NCI-H748 (cell line): Measurements from ENCODE around the gene POU5F1.
A peak's percentile ranks its signal among the peaks of the same experiment; 100 is the strongest.
"Not testable (repeated sequence)": the region's sequence is repeated elsewhere in the genome, so short reads cannot be mapped to it uniquely, and the experiment has no call there.

Experiments
- DNase-seq: peaks from one replicate; lab custom pipeline; 2025; ENCODE audit not compliant: unreplicated experiment; lab: John Stamatoyannopoulos, UW

POU5F1 gene

DNA sequence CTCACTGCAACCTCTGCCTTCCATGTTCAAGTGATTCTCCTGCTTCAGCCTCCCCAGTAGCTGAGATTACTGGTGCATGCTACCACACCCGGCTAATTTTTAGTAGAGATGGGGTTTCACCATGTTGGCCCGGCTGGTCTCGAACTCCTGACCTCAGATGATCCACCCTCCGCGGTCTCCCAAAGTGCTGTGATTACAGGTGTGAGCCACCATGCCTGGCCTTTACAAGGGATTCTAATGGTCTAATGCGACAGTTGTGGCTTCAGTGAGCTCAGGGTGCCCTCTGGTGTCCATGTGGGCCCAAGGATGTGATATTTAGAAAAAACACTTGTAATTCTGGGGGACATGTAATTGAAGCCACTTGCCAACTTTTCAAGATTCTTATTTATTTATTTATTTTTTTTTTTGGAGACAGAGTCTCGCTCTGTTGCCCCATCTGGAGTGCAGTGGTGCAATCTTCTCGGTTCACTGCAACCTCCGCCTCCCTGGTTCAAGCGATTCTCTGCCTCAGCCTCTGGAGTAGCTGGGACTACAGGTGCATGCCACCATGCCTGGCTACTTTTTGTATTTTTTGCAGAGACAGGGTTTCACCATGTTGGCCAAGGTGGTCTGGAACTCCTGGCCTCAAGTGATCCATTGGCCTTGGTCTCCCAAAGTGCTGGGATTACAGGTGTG, 22.1 kb upstream of the POU5F1 start:
- DNase-seq: peak; percentile 75

DNA sequence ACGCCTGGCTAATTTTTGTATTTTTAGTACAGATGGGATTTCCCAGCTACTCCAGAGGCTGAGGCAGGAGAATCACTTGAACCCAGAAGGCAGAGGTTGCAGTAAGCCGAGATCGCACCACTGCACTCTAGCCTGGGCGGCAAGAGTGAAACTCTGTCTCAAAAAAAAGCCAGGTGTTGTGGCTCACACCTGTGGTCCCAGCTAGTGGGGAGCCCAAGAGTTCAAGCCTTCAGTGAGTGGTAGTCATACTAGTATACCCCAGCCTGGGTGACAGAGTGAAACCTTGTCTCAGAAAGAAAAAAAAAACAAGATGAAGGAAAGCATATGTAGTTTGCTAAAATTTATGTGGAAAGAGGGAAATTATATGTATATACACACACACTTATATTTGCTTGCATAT, 20.0 kb upstream of the POU5F1 start:
- DNase-seq: no peak

DNA sequence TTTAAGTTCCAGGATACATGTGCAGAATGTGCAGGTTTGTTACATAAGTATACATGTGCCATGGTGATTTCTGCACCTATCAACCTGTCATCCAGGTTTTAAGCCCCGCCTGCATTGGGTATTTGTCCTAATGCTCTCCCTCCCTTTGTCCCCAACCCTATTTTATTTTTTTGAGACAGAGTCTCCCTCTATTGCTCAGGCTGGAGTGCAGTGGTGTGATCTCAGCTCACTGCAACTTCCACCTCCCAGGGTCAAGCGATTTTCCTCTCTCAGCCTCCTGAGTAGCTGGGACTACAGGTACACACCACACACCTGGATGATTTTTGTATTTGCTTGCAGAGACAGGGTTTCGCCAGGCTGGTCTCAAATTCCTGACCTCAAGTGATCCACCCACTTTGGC, 18.7 kb upstream of the POU5F1 start:
- not testable (repeated sequence) for DNase-seq

DNA sequence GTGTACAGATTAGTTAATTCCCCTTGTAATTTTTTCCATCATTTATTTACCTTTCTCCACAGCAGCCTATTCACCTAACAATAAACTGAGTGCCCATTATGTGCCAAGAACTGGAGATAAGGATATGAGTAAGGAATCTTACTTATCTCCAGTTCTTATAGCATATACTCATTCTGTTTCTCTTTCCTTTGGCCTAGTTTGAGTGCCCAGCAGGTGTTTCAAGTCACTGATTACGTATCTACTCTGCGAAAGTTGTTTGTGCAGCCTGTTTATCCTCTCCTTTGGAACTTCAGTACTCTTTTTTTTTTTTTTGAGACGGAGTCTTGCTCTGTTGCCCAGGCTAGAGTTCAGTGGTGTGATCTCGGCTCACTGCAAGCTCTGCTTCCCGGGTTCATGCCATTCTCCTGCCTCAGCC, 17.3 kb upstream of the POU5F1 start:
- no peak for DNase-seq

DNA sequence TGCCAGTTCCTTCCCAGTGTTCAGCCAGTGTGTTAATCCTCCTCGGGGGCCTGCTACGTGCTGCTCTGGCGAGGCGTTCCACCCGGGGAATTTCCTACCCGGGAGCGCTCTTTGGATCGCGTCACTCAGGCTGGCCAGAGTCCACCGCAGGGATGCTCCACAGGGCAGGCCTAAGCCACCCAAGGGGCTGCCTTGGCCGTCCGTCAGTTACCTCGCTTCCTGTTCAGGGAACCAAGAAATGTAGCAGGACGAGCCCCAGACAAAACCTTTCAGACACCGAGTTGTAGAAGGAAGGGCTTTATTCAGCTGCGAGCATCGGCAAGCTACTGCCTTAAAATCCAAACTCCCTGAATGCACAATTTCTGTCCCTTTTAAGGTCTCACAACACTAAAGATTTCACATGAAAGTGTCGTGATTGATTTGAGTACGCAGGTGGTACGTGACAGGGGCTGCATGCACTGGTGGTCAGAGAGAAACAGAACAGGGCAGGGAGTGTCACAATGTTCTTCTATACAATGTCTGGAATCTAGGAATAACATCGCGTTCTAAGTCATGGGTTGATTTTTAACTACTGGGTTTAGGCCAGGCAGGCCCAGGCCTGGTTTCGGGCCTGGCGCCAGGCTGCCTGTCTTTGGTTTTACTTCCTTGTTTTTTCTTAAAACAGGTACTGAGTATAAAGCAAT, 15.7 kb upstream of the POU5F1 start:
- no peak for DNase-seq

DNA sequence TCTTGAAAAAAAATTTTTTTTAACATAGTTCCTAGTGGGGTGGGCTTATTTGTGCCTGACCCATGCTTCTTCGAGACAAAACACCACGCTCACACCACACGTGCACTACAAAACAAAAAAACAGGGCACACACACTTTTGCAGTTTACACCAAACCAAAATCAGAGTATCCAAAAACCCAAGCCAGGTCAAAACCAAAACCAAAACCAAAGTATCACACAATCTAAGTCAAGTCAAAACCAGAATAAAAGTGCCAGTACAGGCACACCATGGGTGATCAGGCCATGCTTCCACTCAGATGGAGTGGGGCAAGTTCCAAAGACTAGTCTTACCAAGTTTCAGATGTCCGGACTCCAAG, 15.2 kb upstream of the POU5F1 start:
- DNase-seq: not testable (repeated sequence)

DNA sequence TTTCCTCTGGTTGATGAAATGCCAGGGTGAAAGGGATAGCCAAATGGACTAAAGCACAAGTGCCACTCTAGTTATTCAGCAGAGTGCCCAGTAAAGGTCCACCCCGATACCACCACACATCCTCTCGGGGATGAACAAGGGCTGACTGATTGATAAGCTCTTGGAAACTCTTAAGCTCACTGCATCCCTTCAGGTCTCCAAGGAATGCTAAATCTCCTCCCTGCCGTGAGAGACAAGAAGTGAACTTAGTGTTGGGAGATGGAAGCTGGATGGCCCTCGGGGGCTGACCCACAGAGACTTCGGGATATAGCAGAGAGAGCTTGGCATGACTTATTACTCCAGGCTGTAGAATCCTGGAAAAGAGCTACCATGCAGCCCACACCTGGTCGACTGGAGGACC, 13.4 kb upstream of the POU5F1 start:
- DNase-seq: not testable (repeated sequence)

DNA sequence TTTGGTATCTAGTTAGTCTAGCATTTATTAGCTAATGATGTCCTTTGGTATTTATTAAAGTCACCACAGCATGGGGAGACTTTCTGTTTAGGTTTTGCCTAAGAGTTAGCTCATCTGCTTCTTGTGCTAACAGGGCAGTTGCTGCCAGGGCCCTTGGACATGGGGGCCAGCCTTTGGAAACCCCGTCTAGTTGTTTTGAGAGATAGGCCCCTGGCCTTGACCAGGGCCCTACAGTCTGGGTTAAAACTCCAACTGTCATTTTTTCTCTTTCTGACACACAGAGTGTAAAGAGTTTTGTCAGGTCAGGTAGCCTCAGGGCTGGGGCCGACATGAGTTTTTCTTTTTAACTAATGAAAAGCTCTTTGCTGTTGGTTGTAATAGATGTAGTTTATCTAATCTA, 12.8 kb upstream of the POU5F1 start:
- not testable (repeated sequence) for DNase-seq

DNA sequence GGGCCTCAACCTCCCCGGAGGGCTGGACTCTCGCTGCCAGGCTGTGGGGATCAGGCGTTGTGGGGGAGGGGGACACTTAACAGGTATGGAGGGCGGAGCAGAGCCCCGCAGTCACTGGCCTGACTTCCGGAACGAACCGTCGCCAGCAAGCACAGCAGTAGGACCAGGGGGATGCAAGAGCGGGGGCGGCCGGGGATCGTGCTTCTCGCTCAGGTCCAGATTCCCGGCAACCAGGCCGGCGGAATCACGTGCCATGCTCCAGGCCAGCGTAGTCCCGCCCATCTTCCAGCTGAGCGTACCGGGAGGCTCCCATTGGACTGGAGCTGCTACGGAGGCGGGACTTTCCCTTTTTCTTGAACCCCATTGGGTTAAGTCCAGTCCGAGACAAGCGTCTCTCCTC, 10.0 kb upstream of the POU5F1 start:
- no peak for DNase-seq

DNA sequence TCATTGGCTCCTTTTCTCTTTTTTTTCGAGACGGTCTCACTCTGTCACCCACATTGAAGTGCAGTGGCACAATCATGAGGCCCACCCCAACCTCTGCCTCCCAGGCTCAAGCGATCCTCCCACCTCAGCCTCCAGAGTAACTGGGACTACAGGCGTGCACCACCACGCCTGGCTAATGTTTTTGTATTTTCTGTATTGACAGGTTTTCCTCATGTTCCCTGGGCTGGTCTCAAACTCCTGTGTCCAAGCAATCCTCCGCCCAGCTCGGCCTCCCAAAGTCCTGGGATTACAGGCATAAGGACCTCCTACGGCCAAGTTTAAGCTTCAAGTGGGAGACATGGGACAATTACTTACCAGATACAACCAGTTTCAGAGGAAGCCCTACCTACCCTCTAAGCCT, 9.4 kb upstream of the POU5F1 start:
- no peak for DNase-seq

DNA sequence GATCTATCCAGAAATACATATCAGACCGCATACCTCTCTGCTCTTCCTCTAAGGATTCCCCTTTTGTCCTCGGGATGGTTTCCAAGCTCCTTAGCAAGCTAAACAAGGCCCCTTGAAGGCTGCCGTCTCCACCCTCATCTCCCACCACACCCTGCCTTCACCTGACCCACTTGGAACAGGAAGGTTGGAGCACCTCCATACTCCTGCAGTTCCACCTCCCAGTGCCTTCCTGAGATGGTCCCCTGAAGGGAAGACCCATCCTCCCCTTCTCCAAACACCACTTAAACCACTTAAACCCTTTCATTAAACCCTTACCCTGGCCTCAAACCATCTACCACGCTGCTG, 8.5 kb upstream of the POU5F1 start:
- no peak for DNase-seq

DNA sequence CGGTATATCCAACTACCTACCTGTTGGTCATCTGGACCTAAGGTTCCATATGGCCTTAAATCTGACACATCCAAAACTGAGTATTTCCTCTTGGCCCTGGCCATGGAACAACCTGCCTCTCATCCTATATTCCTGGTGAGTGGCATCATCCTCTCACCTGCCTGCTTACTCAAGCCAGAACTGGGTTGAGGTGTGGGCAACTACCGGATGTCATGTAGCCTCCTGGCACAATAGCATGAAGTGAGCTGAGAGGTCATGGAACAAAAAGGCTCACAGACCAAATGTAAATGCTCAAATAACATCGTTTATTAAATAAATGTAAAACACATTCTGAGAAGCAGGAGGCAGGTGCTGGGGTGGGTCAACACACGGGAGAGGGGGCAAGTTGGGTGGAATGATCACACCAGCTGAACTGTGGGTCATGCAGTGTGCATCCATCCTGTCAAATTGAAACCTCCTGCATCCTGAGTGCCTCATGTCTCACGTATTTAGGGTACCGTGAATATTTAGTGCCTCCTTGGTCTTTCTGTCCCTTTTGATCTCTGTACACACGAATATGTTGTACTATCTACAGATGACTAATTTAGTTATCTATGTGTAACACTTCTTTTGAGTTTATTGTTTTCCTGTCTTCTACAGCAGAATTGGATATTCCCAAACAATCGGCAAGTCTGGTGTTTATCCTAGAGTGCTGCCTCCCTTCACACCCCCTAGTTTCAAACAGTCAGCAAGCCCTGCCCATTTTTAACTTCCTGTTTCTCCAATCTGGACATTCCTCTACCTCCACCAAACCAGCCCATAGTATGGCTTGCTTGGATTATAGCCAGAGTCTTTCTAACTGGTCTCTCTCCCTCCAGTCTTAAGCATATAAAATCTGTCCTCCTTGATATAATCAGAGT, 7.9 kb upstream of the POU5F1 start:
- DNase-seq: no peak

DNA sequence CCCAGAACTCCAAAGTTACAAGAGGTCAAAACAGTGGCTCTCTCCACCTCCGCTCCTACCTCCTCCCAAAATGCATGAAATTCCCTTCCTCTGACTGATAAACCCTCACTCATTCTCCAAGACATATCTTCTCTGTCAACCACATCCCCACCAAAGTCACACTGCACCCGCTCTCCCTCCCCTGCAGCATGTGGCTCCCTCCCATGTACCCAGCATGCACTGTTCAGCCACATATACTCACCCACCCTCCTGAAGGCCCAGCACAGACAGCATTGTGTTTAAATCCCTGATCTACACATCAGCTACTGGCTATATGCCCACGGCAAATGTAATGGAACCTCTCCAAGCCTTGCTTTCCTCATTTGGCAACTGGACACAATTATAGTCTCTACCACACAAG, 5.5 kb upstream of the POU5F1 start:
- DNase-seq: no peak

DNA sequence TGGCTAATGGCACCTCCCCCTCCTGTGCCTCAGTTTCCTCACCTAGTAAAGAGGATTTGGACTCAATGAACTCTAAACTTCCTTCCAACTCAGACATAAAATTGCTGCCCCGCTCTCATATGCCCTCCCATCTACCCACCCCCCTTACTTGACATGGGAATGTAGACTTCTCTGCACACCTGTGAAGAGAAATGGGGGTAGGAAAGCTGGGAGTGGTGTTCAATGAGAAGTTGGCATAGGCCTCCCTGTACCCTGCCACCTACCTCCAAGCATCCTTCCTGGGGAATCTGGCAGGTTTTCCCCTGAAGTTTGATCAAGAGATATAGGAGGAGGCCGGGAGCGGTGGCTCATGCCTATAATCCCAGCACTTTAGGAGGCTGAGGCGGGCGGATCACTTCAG, 3.9 kb upstream of the POU5F1 start:
- DNase-seq: no peak

DNA sequence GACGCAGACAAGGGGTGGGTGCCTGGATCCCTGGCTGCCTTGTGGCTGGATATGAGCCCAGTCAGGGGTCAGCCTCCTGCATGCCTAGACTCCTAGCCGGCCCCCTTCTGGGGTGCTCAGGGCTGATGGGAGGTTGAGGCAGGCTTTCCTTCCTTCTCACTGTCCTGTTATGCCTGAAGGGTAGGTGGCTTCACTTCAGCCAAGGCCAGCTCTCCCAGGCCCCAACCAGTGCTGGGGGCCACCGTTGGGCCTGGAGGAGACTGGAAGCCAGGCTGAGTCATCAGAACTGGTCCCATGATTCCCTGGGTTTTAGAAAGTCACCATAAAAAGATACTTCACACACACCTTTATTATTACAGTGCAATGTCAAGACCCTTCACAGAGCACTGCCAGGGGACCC, 2.9 kb upstream of the POU5F1 start:
- no peak for DNase-seq

DNA sequence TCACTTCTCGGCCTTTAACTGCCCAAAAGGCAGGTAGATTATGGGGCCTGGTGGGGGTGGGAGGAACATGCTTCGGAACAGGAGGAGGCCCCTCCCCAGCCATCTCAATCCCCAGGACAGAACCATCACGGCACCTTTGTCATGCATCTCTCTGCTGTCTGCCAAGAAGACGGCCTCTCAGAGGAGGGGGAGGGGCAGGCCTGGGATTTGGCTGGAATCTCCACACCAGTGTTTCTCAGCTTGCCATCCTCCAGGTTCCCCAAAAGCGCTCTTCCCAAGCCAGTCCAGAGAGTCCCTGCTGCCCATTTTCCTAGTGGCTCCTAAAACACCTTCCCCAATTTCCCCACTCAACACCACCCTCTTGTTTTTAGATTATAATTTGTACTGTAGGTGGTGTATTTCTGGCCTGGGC, 2.5 kb upstream of the POU5F1 start:
- DNase-seq: no peak

DNA sequence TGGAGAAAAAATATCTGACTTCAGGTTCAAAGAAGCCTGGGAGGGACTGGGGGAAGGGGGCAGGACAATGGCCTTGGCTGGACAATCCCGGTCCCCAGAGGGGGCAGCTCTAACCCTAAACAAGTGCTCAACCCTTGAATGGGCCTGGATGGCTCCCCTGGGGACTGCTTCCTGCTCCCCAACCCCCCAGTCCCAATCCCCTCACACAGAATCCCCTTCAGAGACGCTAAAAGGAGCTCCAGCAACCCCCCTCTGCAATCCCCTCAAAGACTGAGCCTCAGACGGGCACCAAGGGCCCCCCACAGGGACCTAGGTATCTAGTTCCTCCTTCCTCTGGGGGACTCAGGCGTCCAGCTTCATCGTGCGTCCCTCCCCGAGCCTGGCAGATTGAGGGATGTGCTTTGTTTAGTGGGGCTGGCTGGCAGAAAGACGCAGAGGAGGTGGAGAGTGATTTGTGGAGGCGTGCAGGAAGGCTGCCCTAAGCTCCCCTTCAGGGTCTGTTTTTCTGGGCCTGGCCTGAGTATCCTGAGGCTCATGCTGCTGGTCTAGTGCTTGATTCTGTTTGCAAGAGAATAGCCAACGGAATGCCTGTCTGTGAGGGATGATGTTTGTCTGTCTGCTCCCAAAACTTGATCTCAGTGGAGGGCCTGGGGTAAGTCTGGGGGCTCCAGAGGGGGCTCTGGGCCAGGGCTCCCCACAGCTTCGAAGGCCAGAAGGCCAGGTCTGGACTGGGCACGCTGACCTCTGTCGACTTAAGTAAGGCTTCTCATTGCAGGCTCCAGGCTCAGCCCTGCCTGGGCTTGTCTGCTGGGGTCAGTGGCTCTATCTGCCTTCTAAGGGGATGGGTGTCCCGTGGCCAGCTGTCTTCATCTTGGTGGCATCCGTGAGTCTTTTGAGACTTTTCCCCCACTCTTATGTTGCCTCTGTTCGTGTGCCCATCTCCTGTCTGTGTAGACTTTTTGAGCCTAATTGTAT, 1.7 kb upstream of the POU5F1 start:
- no peak for DNase-seq

DNA sequence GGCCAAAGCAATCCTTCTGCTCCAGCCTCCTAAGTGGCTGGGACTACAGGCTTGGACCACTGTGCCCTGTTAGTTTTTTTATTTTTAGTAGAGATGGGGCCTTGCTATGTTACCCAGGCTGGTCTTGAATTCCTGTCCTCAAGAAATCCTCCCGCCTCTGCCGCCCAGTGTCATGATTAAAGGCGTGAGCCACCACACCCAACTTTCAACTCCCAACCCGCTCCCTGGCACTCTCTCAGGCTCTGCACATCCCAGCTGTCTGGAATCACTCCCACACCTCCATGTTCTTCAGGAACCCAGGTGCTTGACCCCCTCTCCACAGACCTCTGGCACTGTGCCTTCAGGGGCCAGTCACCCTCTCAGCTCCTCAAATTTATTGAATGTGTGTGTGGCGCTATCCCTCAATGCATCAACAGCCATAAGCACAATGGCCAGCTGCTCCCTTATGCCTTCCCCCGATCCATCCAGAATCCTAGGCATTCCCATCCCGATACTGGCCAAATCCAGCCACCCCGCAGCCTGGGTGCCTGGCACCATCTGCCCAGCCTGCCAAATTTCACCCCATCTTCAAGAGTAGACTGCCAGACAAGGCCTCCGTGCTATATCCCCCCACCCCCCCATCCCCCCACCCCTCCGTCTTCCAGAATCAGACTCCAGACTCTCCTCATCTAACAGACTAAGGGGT, 647 bp upstream of the POU5F1 start:
- DNase-seq: no peak

DNA sequence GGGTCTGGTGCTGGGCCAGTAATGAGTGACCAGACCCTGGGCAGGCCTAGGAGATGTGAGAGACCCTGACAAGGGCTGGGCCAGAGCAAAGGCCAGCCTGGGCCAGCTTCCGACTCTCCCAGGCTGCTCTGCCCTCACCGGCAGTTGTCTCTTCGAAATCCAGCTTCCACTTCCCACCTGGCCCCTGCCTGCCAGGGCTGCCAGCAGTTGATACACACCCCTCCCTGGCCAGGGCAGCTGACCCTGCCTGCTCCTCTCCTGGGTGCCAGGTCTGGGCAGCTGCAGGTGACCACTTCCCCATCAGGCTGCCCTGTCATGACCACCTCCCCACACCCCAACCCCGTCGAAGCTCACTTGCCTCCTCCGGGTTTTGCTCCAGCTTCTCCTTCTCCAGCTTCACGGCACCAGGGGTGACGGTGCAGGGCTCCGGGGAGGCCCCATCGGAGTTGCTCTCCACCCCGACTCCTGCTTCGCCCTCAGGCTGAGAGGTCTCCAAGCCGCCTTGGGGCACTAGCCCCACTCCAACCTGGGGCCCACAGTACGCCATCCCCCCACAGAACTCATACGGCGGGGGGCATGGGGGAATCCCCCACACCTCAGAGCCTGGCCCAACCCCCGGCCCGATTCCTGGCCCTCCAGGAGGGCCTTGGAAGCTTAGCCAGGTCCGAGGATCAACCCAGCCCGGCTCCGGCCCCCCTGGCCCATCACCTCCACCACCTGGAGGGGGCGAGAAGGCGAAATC, 453 bp downstream of the POU5F1 start:
- not testable (repeated sequence) for DNase-seq
